ENCODE data around the gene DUSP9. TPM values are rescaled to one million over a fixed set of nuclear protein-coding genes. Genes with fewer than 3 reads are reported as not detected.

The DUSP9 gene
- 10 to 100 TPM in 1 of 2 donors, 1 to 10 TPM in 1; 6.2 to 10.2 TPM for total RNA-seq
- 2.5 TPM for polyA plus RNA-seq (ENCODE audit: insufficient read depth, low read depth, low replicate concordance)
- long read RNA-seq, donor 1, transcript DUSP9-202 (4 exons, 2,289 nt) = major isoform, 7 of 21 reads
- long read RNA-seq, donor 1, partial matches to known transcripts = 11 of 21 reads
- long read RNA-seq, donor 1, other reads (novel, unspliced or antisense) = 0 of 21 reads
- long read RNA-seq, donor 2, transcript DUSP9-201 (4 exons, 2,433 nt) = minor isoform, 8 of 29 reads
- long read RNA-seq, donor 2, transcript DUSP9-202 (4 exons, 2,289 nt) = major isoform, 21 of 29 reads
- long read RNA-seq, donor 2, partial matches to known transcripts = 0 of 29 reads
- long read RNA-seq, donor 2, other reads (novel, unspliced or antisense) = 0 of 29 reads

- DNase-seq = peak; percentile 21
- no peaks in the 10 kb centered on the region for H3K27me3 ChIP-seq
- intact Hi-C loops (cut with DNase I; ENCODE audit: low total_unique reads) = no loop called here
- WGBS, 2 donors = 6% methylated on average over 20 of the region's 53 CpGs; no CpG with 5 or more reads in 1 of the 2 donors
- H3K27ac ChIP-seq = no peak within 1 kb of the TSS
- no peaks in the 10 kb centered on the region for H3K9me3 ChIP-seq
- no peaks in the 10 kb centered on the region for H3K4me1 ChIP-seq
- no peak for TF ChIP-seq CTCF (IDR thresholded peaks at IDR 0.05)
- TF ChIP-seq POLR2A (IDR thresholded peaks at IDR 0.05) = no peak
- no peaks in the 10 kb centered on the region for H3K36me3 ChIP-seq (ENCODE audit: low read depth, missing control alignments)
- H3K4me3 ChIP-seq = no peak within 1 kb of the TSS
These were observed at the start of gene DUSP9 for GRCh38 chrX:153646620-153647373. Gene DUSP9, plus strand, starts transcription at chrX:153647203. Its CDS starts 751 bp downstream, at chrX:153647954.

- Histone ChIP-seq H3K9me3 (no peaks in the 10 kb centered on the region), H3K27me3 (no peaks in the 10 kb centered on the region), H3K4me3 (peak within 1 kb of the TSS; percentile 60 to 74), H3K27ac (peak within 1 kb of the TSS in 1 of 2 donors; percentile 41), H3K36me3 (ENCODE audit: low read depth, missing control alignments) (no peaks in the 10 kb centered on the region), H3K4me1 (peaks cover 2% of the 10 kb centered on the region)
- WGBS, 2 donors = 0% methylated on average over 8 of the region's 79 CpGs; no CpG with 5 or more reads in 1 of the 2 donors
- intact Hi-C loops (cut with DNase I; ENCODE audit: low total_unique reads) = no loop called here
- TF ChIP-seq CTCF (IDR thresholded peaks at IDR 0.05) (no peak), POLR2A (IDR thresholded peaks at IDR 0.05) (no peak)
- no peak for DNase-seq
These were observed 48.3 kb upstream of the DUSP9 start, which contains the start of gene CCNQ for GRCh38 chrX:153598541-153599191. Gene CCNQ, minus strand, starts transcription at chrX:153599139. Its CDS starts 66 bp downstream, at chrX:153599073.

- intact Hi-C loops (cut with DNase I; ENCODE audit: low total_unique reads) = no loop called here
- peaks cover 2% of the 10 kb centered on the region for H3K4me1 ChIP-seq
- H3K4me3 ChIP-seq = peak overlapping the region; percentile 58 to 71
- no peaks in the 10 kb centered on the region for H3K36me3 ChIP-seq (ENCODE audit: low read depth, missing control alignments)
- no peaks in the 10 kb centered on the region for H3K9me3 ChIP-seq
- H3K27ac ChIP-seq = no peak overlapping the region
- peak; percentile 83 for DNase-seq
- 0% methylated on average over 5 to 17 of the region's 79 CpGs for WGBS, 2 donors
- TF ChIP-seq CTCF (IDR thresholded peaks at IDR 0.05) = no peak
- no peak for TF ChIP-seq POLR2A (IDR thresholded peaks at IDR 0.05)
- no peaks in the 10 kb centered on the region for H3K27me3 ChIP-seq
These were observed 47.6 kb upstream of the DUSP9 start for GRCh38 chrX:153599192-153600031.

GRCh38 chrX:153600032-153600373, 47.0 kb upstream of the DUSP9 start:
- Histone ChIP-seq H3K4me3 (peak overlapping the region in 1 of 2 donors; percentile 71), H3K27me3 (no peaks in the 10 kb centered on the region), H3K27ac (no peak overlapping the region), H3K4me1 (peaks cover 2% of the 10 kb centered on the region), H3K36me3 (ENCODE audit: low read depth, missing control alignments) (no peaks in the 10 kb centered on the region), H3K9me3 (no peaks in the 10 kb centered on the region)
- intact Hi-C loops (cut with DNase I; ENCODE audit: low total_unique reads) = no loop called here
- TF ChIP-seq CTCF (IDR thresholded peaks at IDR 0.05) (no peak), POLR2A (IDR thresholded peaks at IDR 0.05) (no peak)
- DNase-seq = no peak
- WGBS, 2 donors = 0 to 7% methylated on average over 2 of the region's 2 CpGs

Measured in testis (tissue), 5 donors.